Large intestine (tissue), 3 donors: ENCODE measurements around the gene RGS6. TPM values are rescaled to one million over a fixed set of nuclear protein-coding genes. Genes with fewer than 3 reads are reported as not detected.

ENCODE experiments used
- DNase-seq, 2 donors: peaks; one replicate each; pipeline versions ENCODE4 v3.0.0 to v3.0.0-alpha.2; 2013
- H3K27ac ChIP-seq: one replicate; pipeline ENCODE4 v1.5.1; 2013; ENCODE audit warnings: low read length
- H3K27me3 ChIP-seq: 2 replicates; pipeline ENCODE4 v1.6.1; 2013; ENCODE audit warnings: low read length; ENCODE audit not compliant: control insufficient read depth, insufficient read depth
- H3K36me3 ChIP-seq: 2 replicates; pipeline ENCODE4 v1.6.1; 2013; ENCODE audit warnings: low read length; ENCODE audit not compliant: control insufficient read depth, insufficient read depth
- H3K4me1 ChIP-seq: one replicate; pipeline ENCODE4 v1.6.1; 2013; ENCODE audit warnings: low read length; ENCODE audit not compliant: control insufficient read depth, insufficient read depth
- H3K4me3 ChIP-seq: one replicate; pipeline ENCODE4 v1.5.1; 2013; ENCODE audit warnings: low read length
- H3K9me3 ChIP-seq: one replicate; pipeline ENCODE4 v1.6.1; 2013; ENCODE audit warnings: mild to moderate bottlenecking, low read depth, low read length, moderate library complexity; ENCODE audit not compliant: control insufficient read depth
- WGBS: methylation state at CpG from one replicate; pipeline ENCODE4 v1.1.5; 2013; ENCODE audit warnings: low lambda C conversion rate; ENCODE audit not compliant: insufficient coverage; 5-methylcytosine and 5-hydroxymethylcytosine counted together
- polyA plus RNA-seq: library from polyadenylated mRNA; unstranded; fragments of 120-200 nt; gene quantifications from one replicate; pipeline ENCODE4 v1.2.1, GENCODE V29; 2013

Gene RGS6
- polyA plus RNA-seq, 1 donor, result 2.7 TPM

GRCh38 chr14:72008666-72009065, 76.4 kb downstream of the RGS6 start:
- Histone ChIP-seq H3K27me3 (no peaks in the 10 kb centered on the region), H3K4me1 (no peaks in the 10 kb centered on the region), H3K9me3 (no peaks in the 10 kb centered on the region), H3K4me3 (no peak overlapping the region), H3K27ac (no peak overlapping the region), H3K36me3 (no peaks in the 10 kb centered on the region)
- DNase-seq, result no peak

- whole genome bisulfite sequencing, result 57% methylated on average over 1 of the region's 3 CpGs
- Histone ChIP-seq H3K36me3 (no peaks in the 10 kb centered on the region), H3K4me3 (no peak overlapping the region), H3K9me3 (no peaks in the 10 kb centered on the region), H3K4me1 (no peaks in the 10 kb centered on the region), H3K27me3 (no peaks in the 10 kb centered on the region), H3K27ac (no peak overlapping the region)
- DNase-seq, result no peak
Measured at GRCh38 chr14:72010474-72010873, 78.2 kb downstream of the RGS6 start.

- no peaks in the 10 kb centered on the region for H3K36me3 ChIP-seq
- H3K4me3 ChIP-seq, result no peak overlapping the region
- H3K27me3 ChIP-seq, result no peaks in the 10 kb centered on the region
- no peak for DNase-seq
- H3K9me3 ChIP-seq, result no peaks in the 10 kb centered on the region
- H3K27ac ChIP-seq, result no peak overlapping the region
- H3K4me1 ChIP-seq, result no peaks in the 10 kb centered on the region
- no CpG with 5 or more reads among the region's 8 CpGs for WGBS
Measured at GRCh38 chr14:72013721-72014345, 81.6 kb downstream of the RGS6 start.

- H3K4me1 ChIP-seq, result no peaks in the 10 kb centered on the region
- H3K27me3 ChIP-seq, result no peaks in the 10 kb centered on the region
- H3K9me3 ChIP-seq, result no peaks in the 10 kb centered on the region
- no peaks in the 10 kb centered on the region for H3K36me3 ChIP-seq
- no peak overlapping the region for H3K4me3 ChIP-seq
- DNase-seq, result no peak
- no peak overlapping the region for H3K27ac ChIP-seq
- 100% methylated on average over 3 of the region's 5 CpGs for WGBS
Measured at GRCh38 chr14:72014486-72014885, 82.3 kb downstream of the RGS6 start.

GRCh38 chr14:72017290-72017689, 85.1 kb downstream of the RGS6 start:
- H3K9me3 ChIP-seq, result no peaks in the 10 kb centered on the region
- no peaks in the 10 kb centered on the region for H3K27me3 ChIP-seq
- no peak overlapping the region for H3K27ac ChIP-seq
- no peak for DNase-seq
- H3K4me3 ChIP-seq, result no peak overlapping the region
- H3K4me1 ChIP-seq, result no peaks in the 10 kb centered on the region
- no peaks in the 10 kb centered on the region for H3K36me3 ChIP-seq

- Histone ChIP-seq H3K36me3 (no peaks in the 10 kb centered on the region), H3K4me1 (no peaks in the 10 kb centered on the region), H3K27me3 (no peaks in the 10 kb centered on the region), H3K27ac (no peak overlapping the region), H3K9me3 (no peaks in the 10 kb centered on the region), H3K4me3 (no peak overlapping the region)
- DNase-seq, result no peak
- WGBS, result 41% methylated on average over 4 of the region's 7 CpGs
Measured at GRCh38 chr14:72023128-72024042, 91.2 kb downstream of the RGS6 start.

- Histone ChIP-seq H3K36me3 (no peaks in the 10 kb centered on the region), H3K4me1 (no peaks in the 10 kb centered on the region), H3K27ac (no peak overlapping the region), H3K4me3 (no peak overlapping the region), H3K27me3 (no peaks in the 10 kb centered on the region), H3K9me3 (no peaks in the 10 kb centered on the region)
- peak; percentile 3 to 4 for DNase-seq
- WGBS, result 100% methylated on average over 1 of the region's 6 CpGs
Measured at GRCh38 chr14:72024043-72024407, 91.8 kb downstream of the RGS6 start.

- Histone ChIP-seq H3K27ac (no peak overlapping the region), H3K36me3 (no peaks in the 10 kb centered on the region), H3K4me3 (no peak overlapping the region), H3K9me3 (no peaks in the 10 kb centered on the region), H3K27me3 (no peaks in the 10 kb centered on the region), H3K4me1 (no peaks in the 10 kb centered on the region)
- DNase-seq, result no peak
- no CpG with 5 or more reads among the region's 4 CpGs for WGBS
Measured at GRCh38 chr14:72024504-72024903, 92.3 kb downstream of the RGS6 start.

GRCh38 chr14:72026536-72026935, 94.3 kb downstream of the RGS6 start:
- Histone ChIP-seq H3K27ac (no peak overlapping the region), H3K9me3 (no peaks in the 10 kb centered on the region), H3K27me3 (no peaks in the 10 kb centered on the region), H3K36me3 (no peaks in the 10 kb centered on the region), H3K4me1 (no peaks in the 10 kb centered on the region), H3K4me3 (no peak overlapping the region)
- no peak for DNase-seq
- WGBS, result no CpG with 5 or more reads among the region's 2 CpGs

- no CpG with 5 or more reads among the region's 1 CpG for WGBS
- no peak for DNase-seq
- Histone ChIP-seq H3K4me1 (no peaks in the 10 kb centered on the region), H3K27ac (no peak overlapping the region), H3K9me3 (no peaks in the 10 kb centered on the region), H3K36me3 (no peaks in the 10 kb centered on the region), H3K27me3 (no peaks in the 10 kb centered on the region), H3K4me3 (no peak overlapping the region)
Measured at GRCh38 chr14:72027061-72027460, 94.8 kb downstream of the RGS6 start.

- H3K4me3 ChIP-seq, result no peak overlapping the region
- H3K9me3 ChIP-seq, result no peaks in the 10 kb centered on the region
- no peaks in the 10 kb centered on the region for H3K36me3 ChIP-seq
- no peaks in the 10 kb centered on the region for H3K27me3 ChIP-seq
- DNase-seq, result no peak
- H3K4me1 ChIP-seq, result no peaks in the 10 kb centered on the region
- no CpG with 5 or more reads among the region's 4 CpGs for WGBS
- no peak overlapping the region for H3K27ac ChIP-seq
Measured at GRCh38 chr14:72033365-72033764, 101.1 kb downstream of the RGS6 start.
